ENCODE data around the gene POLG.

Gene POLG

DNA sequence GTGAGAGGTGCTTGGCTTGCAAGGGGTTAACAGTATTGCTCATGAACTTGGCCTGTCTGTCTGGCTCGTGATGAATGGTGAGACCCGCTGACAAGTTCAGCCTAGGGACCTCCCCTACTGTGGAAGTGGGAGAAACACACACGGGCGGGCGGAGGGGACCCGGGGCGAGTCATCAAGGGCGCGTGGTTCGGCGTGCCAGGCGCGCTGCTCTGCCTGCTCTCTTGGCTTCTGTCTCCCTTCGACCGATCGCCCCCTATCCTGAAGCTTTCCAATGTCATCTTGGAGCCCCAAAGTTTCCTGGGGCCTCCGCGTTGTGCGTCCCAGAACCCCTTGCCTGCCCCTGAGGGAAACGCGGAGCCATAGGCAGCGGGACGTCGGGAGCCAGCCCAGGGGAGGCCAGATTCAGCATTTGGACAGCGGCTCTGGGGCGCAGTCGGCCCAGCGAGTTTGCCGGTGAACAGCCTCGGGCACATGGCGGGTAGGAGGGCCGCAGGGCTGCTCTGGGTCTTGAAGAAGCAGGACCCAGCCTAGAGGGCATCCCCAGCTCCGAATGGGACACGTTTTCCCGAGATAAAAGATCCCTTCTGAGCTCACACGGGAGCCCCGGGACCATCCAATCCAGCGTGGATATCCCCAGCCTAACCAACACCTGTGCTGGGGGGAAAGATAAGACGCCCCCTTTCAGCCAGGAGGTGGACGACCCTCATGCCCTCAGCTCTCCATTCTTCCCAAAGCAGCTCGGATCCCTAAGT is 27.0 kb upstream of the POLG start:
- H3K4me3 ChIP-seq (ENCODE audit: low read length) = no peak overlapping the region
- WGBS = 6% methylated on average over 41 of the region's 41 CpGs
- H3K9me3 ChIP-seq (ENCODE audit: insufficient read depth, low read depth, low read length) = no peaks in the 10 kb centered on the region
- H3K27ac ChIP-seq (ENCODE audit: low read depth, low read length) = no peak overlapping the region
- H3K4me1 ChIP-seq (ENCODE audit: insufficient read depth, low read length) = peaks cover 5% of the 10 kb centered on the region; the same call in 1 of the 2 replicates
- peaks cover 100% of the 10 kb centered on the region for H3K27me3 ChIP-seq (ENCODE audit: insufficient read depth, low read length)
- no peak overlapping the region for H3K9ac ChIP-seq (ENCODE audit: low read depth, low read length)
- no peaks in the 10 kb centered on the region for H3K36me3 ChIP-seq (ENCODE audit: insufficient read depth, low read length)

DNA sequence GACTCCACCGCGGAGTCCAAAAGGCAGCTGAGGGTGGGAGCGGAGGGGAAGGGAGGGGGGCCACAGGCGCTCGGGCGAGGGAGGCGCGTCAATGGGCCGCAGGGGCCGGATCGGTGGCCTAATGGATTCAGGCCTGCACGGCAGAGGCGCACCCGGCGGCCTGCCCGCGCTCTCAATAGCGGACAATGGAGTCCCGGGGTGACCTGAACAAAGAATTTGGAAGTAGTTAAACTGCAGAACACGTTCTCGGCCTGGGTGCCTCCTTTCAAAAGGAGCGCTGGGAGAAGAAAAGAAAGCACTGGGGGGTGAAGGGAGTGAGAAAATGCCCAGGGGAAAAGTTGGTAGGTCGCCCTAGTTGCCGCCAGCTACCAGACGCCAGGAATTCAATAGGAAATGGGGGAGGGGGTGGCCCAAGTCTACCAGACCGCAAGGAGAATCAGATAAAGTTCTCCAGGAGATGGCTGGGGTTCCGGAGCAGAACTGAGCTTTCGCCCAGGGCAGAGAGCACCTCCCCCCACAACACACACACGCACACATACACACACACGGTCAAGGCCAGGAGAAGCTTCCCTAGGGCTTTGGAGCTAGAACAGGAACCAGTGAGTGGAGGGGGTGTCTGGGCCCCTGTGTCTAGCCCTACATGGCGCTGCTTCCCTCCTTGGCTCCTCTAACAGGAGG is 25.8 kb upstream of the POLG start:
- no peaks in the 10 kb centered on the region for H3K36me3 ChIP-seq (ENCODE audit: insufficient read depth, low read length)
- peaks cover 100% of the 10 kb centered on the region for H3K27me3 ChIP-seq (ENCODE audit: insufficient read depth, low read length)
- no peak overlapping the region for H3K9ac ChIP-seq (ENCODE audit: low read depth, low read length)
- no peak overlapping the region for H3K4me3 ChIP-seq (ENCODE audit: low read length)
- H3K27ac ChIP-seq (ENCODE audit: low read depth, low read length) = no peak overlapping the region
- 3% methylated on average over 30 of the region's 31 CpGs for WGBS
- no peaks in the 10 kb centered on the region for H3K9me3 ChIP-seq (ENCODE audit: insufficient read depth, low read depth, low read length)
- peaks cover 5% of the 10 kb centered on the region; the same call in 1 of the 2 replicates for H3K4me1 ChIP-seq (ENCODE audit: insufficient read depth, low read length)

DNA sequence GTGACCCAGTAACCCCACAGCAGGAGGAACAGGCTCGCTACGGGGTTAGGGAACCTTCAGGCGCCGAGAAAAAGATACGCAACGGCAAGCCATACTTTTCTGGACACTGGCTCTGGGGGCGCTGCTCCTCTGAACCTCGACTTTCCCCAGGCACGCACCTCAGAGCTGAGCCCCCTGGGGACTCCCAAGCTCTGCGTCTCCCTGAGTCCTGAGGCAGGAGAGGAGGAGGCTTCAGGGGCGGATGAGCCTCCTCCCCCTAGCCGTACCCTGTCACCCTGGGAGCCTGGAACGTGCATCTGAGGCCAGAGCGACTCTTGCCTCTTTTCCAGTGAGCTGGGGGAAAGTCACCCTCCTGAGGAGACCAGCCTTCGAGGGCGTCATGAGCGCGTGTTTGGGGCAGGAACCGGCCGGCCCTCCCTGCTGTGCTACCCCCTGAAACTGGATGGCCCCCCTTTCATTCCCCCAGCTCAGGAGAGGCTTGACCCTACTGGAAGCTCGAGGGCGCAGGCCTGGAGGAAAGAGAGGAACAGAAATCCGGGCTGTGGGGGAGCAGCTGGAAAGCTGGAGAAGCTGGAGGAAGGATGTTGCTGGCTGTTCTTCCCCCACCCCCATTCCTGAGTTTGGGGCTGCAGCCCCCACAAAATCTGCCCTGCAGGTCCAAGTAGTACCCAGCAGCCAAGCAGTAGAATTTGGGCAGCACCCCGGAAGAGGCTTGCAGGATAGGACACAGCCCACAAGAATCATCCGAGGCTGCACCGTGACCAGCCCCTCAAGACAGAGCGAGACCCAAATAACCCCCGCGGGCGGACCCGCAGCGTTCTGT is 25.1 kb upstream of the POLG start:
- H3K9me3 ChIP-seq (ENCODE audit: insufficient read depth, low read depth, low read length) = no peaks in the 10 kb centered on the region
- 9% methylated on average over 32 of the region's 32 CpGs for WGBS
- H3K9ac ChIP-seq (ENCODE audit: low read depth, low read length) = no peak overlapping the region
- peaks cover 5% of the 10 kb centered on the region; the same call in 1 of the 2 replicates for H3K4me1 ChIP-seq (ENCODE audit: insufficient read depth, low read length)
- H3K27me3 ChIP-seq (ENCODE audit: insufficient read depth, low read length) = peaks cover 99% of the 10 kb centered on the region
- no peak overlapping the region for H3K27ac ChIP-seq (ENCODE audit: low read depth, low read length)
- no peaks in the 10 kb centered on the region for H3K36me3 ChIP-seq (ENCODE audit: insufficient read depth, low read length)
- H3K4me3 ChIP-seq (ENCODE audit: low read length) = no peak overlapping the region

DNA sequence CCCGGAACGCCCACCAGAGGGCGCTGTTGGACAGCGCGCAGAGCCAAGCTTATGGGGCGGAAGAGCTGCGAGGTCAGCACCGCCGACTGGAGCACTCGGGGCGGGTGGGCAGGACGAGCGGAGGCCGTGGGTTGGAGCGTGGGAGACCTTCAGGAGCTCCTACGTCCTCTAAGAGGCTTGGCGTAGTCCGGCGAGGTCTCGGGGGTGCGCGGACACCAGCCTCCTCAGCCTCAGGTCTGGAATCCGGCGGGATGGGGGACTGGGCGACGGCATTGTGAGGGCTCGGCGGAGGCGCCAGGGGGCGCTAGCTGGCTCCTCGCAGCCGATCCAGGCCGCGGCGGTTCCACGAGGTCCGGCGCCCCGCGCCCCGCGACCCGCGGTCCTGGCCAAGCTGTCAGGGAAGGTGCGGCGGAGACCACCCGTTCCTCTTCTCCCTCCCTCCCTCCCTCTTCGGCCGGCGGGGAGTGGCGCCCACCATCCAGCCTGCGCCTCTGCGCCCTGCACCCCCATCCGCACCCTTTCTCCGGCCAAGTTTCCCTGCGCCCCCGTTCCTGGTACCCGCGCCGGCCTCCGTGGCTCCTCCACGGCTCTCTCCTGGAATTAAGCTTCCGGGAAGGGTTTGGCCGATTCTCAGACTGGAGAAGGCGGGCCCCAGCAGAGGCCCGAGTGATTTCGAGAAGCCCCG is 24.3 kb upstream of the POLG start:
- Histone ChIP-seq H3K9ac (ENCODE audit: low read depth, low read length) (no peak overlapping the region), H3K4me1 (ENCODE audit: insufficient read depth, low read length) (peaks cover 5% of the 10 kb centered on the region; the same call in 1 of the 2 replicates), H3K27ac (ENCODE audit: low read depth, low read length) (no peak overlapping the region), H3K27me3 (ENCODE audit: insufficient read depth, low read length) (peaks cover 98% of the 10 kb centered on the region), H3K36me3 (ENCODE audit: insufficient read depth, low read length) (no peaks in the 10 kb centered on the region), H3K4me3 (ENCODE audit: low read length) (peak overlapping the region; percentile 57), H3K9me3 (ENCODE audit: insufficient read depth, low read depth, low read length) (no peaks in the 10 kb centered on the region)
- 5% methylated on average over 68 of the region's 68 CpGs for WGBS

DNA sequence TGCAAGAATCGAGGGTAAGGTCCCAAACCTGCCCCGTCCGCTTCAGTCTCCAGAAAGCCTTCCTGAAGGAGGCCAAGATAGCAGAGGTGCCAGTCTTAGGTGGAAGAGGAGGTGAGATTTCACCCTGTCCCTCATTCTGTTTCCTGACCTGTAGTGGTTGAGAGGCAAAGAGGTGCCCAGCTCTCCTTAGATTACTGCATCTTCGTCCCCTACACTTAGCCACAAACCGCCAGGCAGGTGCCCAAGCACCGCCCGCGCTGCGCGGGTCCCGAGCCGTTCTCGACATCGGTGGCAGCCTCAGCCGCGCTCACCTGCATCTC is 23.8 kb upstream of the POLG start:
- Histone ChIP-seq H3K4me3 (ENCODE audit: low read length) (peak overlapping the region; percentile 57; the same call in 1 of the 2 replicates), H3K27me3 (ENCODE audit: insufficient read depth, low read length) (peaks cover 98% of the 10 kb centered on the region), H3K27ac (ENCODE audit: low read depth, low read length) (no peak overlapping the region)

DNA sequence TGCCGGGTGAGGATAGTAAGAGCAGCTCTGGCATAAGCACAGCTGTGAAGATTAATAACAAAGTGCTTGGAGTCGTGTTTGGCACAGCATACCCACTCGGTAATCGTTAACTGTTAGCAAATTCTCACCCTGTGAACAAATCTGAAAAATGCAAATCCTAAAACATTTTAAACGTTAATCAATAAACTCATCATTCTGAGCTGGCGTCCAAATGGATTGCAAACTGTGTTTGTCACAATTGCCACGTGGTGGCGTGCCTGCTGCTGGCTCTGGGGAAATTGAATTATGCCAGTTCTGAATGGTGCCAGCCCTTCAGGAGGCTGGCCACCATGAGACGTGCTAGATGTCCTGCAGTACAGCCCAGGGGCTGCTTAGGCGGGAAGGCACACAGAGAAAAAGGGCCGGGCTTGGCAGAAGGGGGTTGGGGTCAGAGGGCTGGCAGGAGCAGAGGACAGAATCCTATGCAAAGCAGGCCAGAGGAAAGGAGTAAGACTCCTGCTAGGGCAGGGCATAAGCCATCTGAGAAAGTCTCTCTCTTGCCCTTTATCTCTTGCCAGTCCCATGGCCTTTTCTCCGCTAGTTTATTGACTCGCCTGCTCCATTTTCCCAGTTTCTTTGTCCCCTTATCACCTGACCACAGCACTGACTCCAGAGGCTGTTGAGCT is 22.1 kb upstream of the POLG start:
- 37% methylated on average over 13 of the region's 13 CpGs for WGBS
- Histone ChIP-seq H3K9ac (ENCODE audit: low read depth, low read length) (no peak overlapping the region), H3K36me3 (ENCODE audit: insufficient read depth, low read length) (no peaks in the 10 kb centered on the region), H3K4me3 (ENCODE audit: low read length) (no peak overlapping the region), H3K4me1 (ENCODE audit: insufficient read depth, low read length) (peaks cover 5% of the 10 kb centered on the region; the same call in 1 of the 2 replicates), H3K9me3 (ENCODE audit: insufficient read depth, low read depth, low read length) (no peaks in the 10 kb centered on the region), H3K27ac (ENCODE audit: low read depth, low read length) (no peak overlapping the region), H3K27me3 (ENCODE audit: insufficient read depth, low read length) (peaks cover 93% of the 10 kb centered on the region)

More for the DNA sequence above, 23.8 kb upstream of the POLG start:
- Histone ChIP-seq H3K4me1 (ENCODE audit: insufficient read depth, low read length) (peaks cover 5% of the 10 kb centered on the region; the same call in 1 of the 2 replicates), H3K9me3 (ENCODE audit: insufficient read depth, low read depth, low read length) (no peaks in the 10 kb centered on the region), H3K9ac (ENCODE audit: low read depth, low read length) (no peak overlapping the region), H3K36me3 (ENCODE audit: insufficient read depth, low read length) (no peaks in the 10 kb centered on the region)
- 11% methylated on average over 16 of the region's 16 CpGs for WGBS

DNA sequence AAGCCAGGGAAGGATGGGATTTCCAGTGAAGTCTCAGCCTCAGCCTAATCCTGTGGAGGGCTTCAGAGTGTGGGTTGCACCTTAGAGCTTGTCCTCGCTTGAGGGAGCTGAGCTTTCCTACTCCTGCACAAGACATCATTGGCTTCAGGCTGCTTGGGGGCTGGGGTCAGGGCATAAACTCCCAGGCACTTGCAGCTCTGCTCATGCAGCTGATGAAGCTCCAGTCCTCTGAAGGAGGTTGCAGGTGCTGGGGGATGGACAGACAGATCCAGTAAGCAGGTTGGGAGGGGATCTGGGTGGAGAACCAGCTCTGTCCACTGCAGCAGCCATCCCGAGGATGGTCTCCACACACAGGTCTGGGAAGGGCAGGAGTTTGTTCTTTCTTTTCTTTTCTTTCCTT is 19.4 kb upstream of the POLG start:
- Histone ChIP-seq H3K27ac (ENCODE audit: low read depth, low read length) (no peak overlapping the region), H3K9me3 (ENCODE audit: insufficient read depth, low read depth, low read length) (no peaks in the 10 kb centered on the region), H3K36me3 (ENCODE audit: insufficient read depth, low read length) (no peaks in the 10 kb centered on the region), H3K27me3 (ENCODE audit: insufficient read depth, low read length) (peaks cover 71% of the 10 kb centered on the region), H3K9ac (ENCODE audit: low read depth, low read length) (no peak overlapping the region), H3K4me1 (ENCODE audit: insufficient read depth, low read length) (no peaks in the 10 kb centered on the region), H3K4me3 (ENCODE audit: low read length) (no peak overlapping the region)
- WGBS = 87% methylated on average over 2 of the region's 2 CpGs

DNA sequence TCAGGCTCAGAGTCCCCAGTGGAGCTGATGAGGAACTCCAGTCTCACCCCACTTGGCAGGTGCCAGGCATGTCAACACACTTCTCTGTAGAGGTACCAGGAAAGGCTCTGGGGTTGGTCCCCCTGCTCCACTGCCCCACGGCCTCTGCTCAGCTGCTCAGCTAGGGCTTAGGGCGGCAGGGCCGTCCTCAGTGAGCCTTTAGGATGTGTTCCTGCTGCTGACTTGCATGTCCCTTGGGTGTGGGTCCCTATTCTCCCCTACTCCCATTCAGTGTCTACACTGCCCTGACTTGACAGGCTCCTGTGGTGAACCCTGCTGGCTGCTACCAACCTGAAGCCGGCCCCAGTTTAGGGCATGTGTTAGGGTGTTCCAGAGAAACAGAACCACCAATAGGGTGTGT is 17.9 kb upstream of the POLG start:
- 78% methylated on average over 4 of the region's 4 CpGs for WGBS
- Histone ChIP-seq H3K4me1 (ENCODE audit: insufficient read depth, low read length) (no peaks in the 10 kb centered on the region), H3K9me3 (ENCODE audit: insufficient read depth, low read depth, low read length) (no peaks in the 10 kb centered on the region), H3K27me3 (ENCODE audit: insufficient read depth, low read length) (peaks cover 60% of the 10 kb centered on the region), H3K4me3 (ENCODE audit: low read length) (no peak overlapping the region), H3K9ac (ENCODE audit: low read depth, low read length) (no peak overlapping the region), H3K36me3 (ENCODE audit: insufficient read depth, low read length) (no peaks in the 10 kb centered on the region), H3K27ac (ENCODE audit: low read depth, low read length) (no peak overlapping the region)

DNA sequence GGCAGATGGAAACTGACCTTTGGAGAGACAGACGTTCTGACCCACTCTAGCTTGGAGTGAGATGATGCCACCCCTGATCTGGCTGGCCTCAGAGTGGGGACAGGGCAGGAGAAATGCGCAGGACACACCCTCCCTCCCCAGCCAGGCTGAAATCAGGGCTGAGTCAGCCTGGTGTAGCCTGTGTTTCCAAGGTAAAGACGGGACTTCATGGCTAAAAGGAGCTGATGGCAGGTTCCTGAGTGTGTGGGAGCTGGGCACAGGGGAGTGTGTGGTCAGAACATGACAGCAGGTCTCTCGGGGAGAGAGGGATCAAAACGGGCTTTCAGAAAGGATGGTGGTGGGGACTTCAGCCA is 14.6 kb upstream of the POLG start:
- H3K36me3 ChIP-seq (ENCODE audit: insufficient read depth, low read length) = no peaks in the 10 kb centered on the region
- no peak overlapping the region for H3K9ac ChIP-seq (ENCODE audit: low read depth, low read length)
- peaks cover 35% of the 10 kb centered on the region for H3K27me3 ChIP-seq (ENCODE audit: insufficient read depth, low read length)
- H3K4me3 ChIP-seq (ENCODE audit: low read length) = no peak overlapping the region
- no peak overlapping the region for H3K27ac ChIP-seq (ENCODE audit: low read depth, low read length)
- H3K9me3 ChIP-seq (ENCODE audit: insufficient read depth, low read depth, low read length) = no peaks in the 10 kb centered on the region
- H3K4me1 ChIP-seq (ENCODE audit: insufficient read depth, low read length) = 0 out of 2 replicates have a peak, but pooled peaks cover 9% of the 10 kb centered on the region
- 85% methylated on average over 5 of the region's 5 CpGs for WGBS

DNA sequence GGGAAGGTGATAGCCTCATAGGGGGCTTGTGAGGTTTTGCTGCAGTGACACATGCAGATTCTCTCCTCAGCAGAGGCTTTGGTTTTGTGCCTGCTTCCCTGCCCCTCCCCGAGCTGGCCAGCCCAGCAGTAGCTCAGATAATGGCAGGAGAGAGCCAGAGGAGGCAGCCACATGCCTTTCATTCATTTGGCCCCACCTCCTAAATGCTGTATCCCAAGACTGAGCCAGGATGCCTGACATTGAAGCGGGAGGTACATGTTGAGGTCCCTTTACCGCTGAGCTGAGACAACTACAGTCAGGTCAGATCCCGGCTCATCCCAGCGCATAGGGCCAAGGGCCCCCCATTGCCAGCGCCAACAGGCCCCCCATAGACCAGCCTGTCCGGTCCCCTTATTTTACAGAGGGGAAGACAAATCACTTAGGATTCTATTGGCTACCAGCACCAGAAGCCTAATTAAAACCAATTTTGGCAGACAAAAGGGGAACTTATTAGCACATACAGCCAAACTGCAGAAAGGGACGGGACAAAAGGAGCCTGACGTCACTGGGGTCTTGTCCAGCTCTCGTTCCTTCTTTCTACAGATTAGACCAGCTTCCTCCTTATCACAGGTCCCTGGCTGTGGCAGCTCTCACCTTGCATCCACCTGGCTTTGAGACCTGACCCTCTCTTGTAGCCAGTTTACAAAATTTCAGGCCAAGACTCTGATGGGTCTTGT is 12.1 kb upstream of the POLG start:
- H3K27me3 ChIP-seq (ENCODE audit: insufficient read depth, low read length) = peaks cover 15% of the 10 kb centered on the region
- 46% methylated on average over 10 of the region's 10 CpGs for WGBS

More for the DNA sequence above, 12.1 kb upstream of the POLG start:
- Histone ChIP-seq H3K27ac (ENCODE audit: low read depth, low read length) (no peak overlapping the region), H3K9me3 (ENCODE audit: insufficient read depth, low read depth, low read length) (no peaks in the 10 kb centered on the region), H3K4me1 (ENCODE audit: insufficient read depth, low read length) (0 out of 2 replicates have a peak, but pooled peaks cover 9% of the 10 kb centered on the region), H3K4me3 (ENCODE audit: low read length) (no peak overlapping the region), H3K9ac (ENCODE audit: low read depth, low read length) (no peak overlapping the region), H3K36me3 (ENCODE audit: insufficient read depth, low read length) (no peaks in the 10 kb centered on the region)
